ENCODE results near the gene SMIM23. TPM values are rescaled to one million over a fixed set of nuclear protein-coding genes. Genes with fewer than 3 reads are reported as not detected.
A peak's percentile ranks its signal among the peaks of the same experiment; 100 is the strongest.

Gene SMIM23
- total and polyA plus RNA-seq, 4 donors, result not detected

GRCh38 chr5:171762903-171763302 lies 22.7 kb upstream of the SMIM23 start:
- Histone ChIP-seq H3K27ac (ENCODE audit: low read depth in 1 of 2, low read length in 1 of 2) (no peak overlapping the region), H3K4me3 (no peak overlapping the region), H3K9me3 (ENCODE audit: control insufficient read depth in 4 of 4, insufficient read depth in 3 of 4, low read length in 3 of 4) (no peaks in the 10 kb centered on the region), H3K9ac (ENCODE audit: insufficient read depth in 1 of 2, low read length in 2 of 2) (no peak overlapping the region), H3K27me3 (ENCODE audit: control insufficient read depth in 3 of 3, insufficient read depth in 3 of 3, low read length in 2 of 3) (peaks cover 0 to 4% (median 0%) of the 10 kb centered on the region in 3 donors), H3K36me3 (ENCODE audit: control insufficient read depth in 4 of 4, insufficient read depth in 4 of 4, low read length in 4 of 4) (no peaks in the 10 kb centered on the region), H3K4me1 (ENCODE audit: control insufficient read depth in 5 of 5, insufficient read depth in 5 of 5, low read length in 5 of 5) (peaks cover 0 to 4% (median 0%) of the 10 kb centered on the region in 5 donors)
- DNase-seq (peak in 1 of 3 donors; percentile 46), ATAC-seq (ENCODE audit: insufficient read depth, low FRiP score) (no peak)
- TF ChIP-seq CTCF (IDR thresholded peaks at IDR 0.05; ENCODE audit: control extremely low read depth, extremely low read depth), result no peak
- WGBS, 2 donors, result 66 to 85% methylated on average over 20 of the region's 20 CpGs

- no peaks in the 10 kb centered on the region for H3K9me3 ChIP-seq (ENCODE audit: control insufficient read depth in 4 of 4, insufficient read depth in 3 of 4, low read length in 3 of 4)
- peaks cover 0 to 4% (median 0%) of the 10 kb centered on the region in 3 donors for H3K27me3 ChIP-seq (ENCODE audit: control insufficient read depth in 3 of 3, insufficient read depth in 3 of 3, low read length in 2 of 3)
- H3K9ac ChIP-seq (ENCODE audit: insufficient read depth in 1 of 2, low read length in 2 of 2), result no peak overlapping the region
- DNase-seq (no peak), ATAC-seq (ENCODE audit: insufficient read depth, low FRiP score) (no peak)
- H3K27ac ChIP-seq (ENCODE audit: low read depth in 1 of 2, low read length in 1 of 2), result no peak overlapping the region
- peaks cover 0 to 4% (median 0%) of the 10 kb centered on the region in 5 donors for H3K4me1 ChIP-seq (ENCODE audit: control insufficient read depth in 5 of 5, insufficient read depth in 5 of 5, low read length in 5 of 5)
- no peaks in the 10 kb centered on the region for H3K36me3 ChIP-seq (ENCODE audit: control insufficient read depth in 4 of 4, insufficient read depth in 4 of 4, low read length in 4 of 4)
- no peak overlapping the region for H3K4me3 ChIP-seq
- WGBS, 2 donors, result 91 to 94% methylated on average over 8 of the region's 8 CpGs
- TF ChIP-seq CTCF (IDR thresholded peaks at IDR 0.05; ENCODE audit: control extremely low read depth, extremely low read depth), result no peak
These were observed 21.4 kb upstream of the SMIM23 start for GRCh38 chr5:171764265-171764664.

- DNase-seq, result no peak
These were observed 18.7 kb upstream of the SMIM23 start for GRCh38 chr5:171766875-171767274.

More at GRCh38 chr5:171766875-171767274, 18.7 kb upstream of the SMIM23 start:
- Histone ChIP-seq H3K4me3 (no peak overlapping the region), H3K36me3 (ENCODE audit: control insufficient read depth in 4 of 4, insufficient read depth in 4 of 4, low read length in 4 of 4) (no peaks in the 10 kb centered on the region), H3K9ac (ENCODE audit: insufficient read depth in 1 of 2, low read length in 2 of 2) (no peak overlapping the region), H3K4me1 (ENCODE audit: control insufficient read depth in 5 of 5, insufficient read depth in 5 of 5, low read length in 5 of 5) (peaks cover 0 to 4% (median 0%) of the 10 kb centered on the region in 5 donors), H3K9me3 (ENCODE audit: control insufficient read depth in 4 of 4, insufficient read depth in 3 of 4, low read length in 3 of 4) (no peaks in the 10 kb centered on the region), H3K27me3 (ENCODE audit: control insufficient read depth in 3 of 3, insufficient read depth in 3 of 3, low read length in 2 of 3) (peaks cover 0 to 4% (median 0%) of the 10 kb centered on the region in 3 donors), H3K27ac (ENCODE audit: low read depth in 1 of 2, low read length in 1 of 2) (no peak overlapping the region)
- TF ChIP-seq CTCF (IDR thresholded peaks at IDR 0.05; ENCODE audit: control extremely low read depth, extremely low read depth), result no peak
- WGBS, 2 donors, result 88 to 91% methylated on average over 2 of the region's 2 CpGs
- ATAC-seq (ENCODE audit: insufficient read depth, low FRiP score), result no peak

Measured in lung (tissue), 12 donors.